IMR-90 (cell line): ENCODE data around the gene SRR. TPM values are rescaled to one million over a fixed set of nuclear protein-coding genes. Genes with fewer than 3 reads are reported as not detected.
A peak's percentile ranks its signal among the peaks of the same experiment; 100 is the strongest.

Experiments
- ATAC-seq: fragments of 200-7000 bp; cut with Tn5 transposase; 2 replicates; pipeline ENCODE4 v1.9.1; 2020; ENCODE audit warnings: low read depth, mild to moderate bottlenecking, moderate library complexity
- BruUV-seq: library from RNA; stranded (reverse); fragments of 400-500 nt; replicated peaks from 2 replicates; lab custom pipeline; 2021; lab: Mats Ljungman, UMichigan
- CTCF ChIA-PET: fragments of 300-600 bp; formaldehyde crosslinking; extraction: SDS; loops from one replicate; lab custom pipeline; 2021; ENCODE audit warnings: antibody characterized with exemption; lab: Yijun Ruan, JAX
- POLR2A ChIA-PET: fragments of 300-600 bp; sonication (Branson Sonifier 250); formaldehyde crosslinking; loops from one replicate; lab custom pipeline; 2022; ENCODE audit warnings: antibody characterized with exemption; ENCODE audit not compliant: unreplicated experiment; lab: Charles Lee
- DNase-seq: peaks from one replicate; pipeline ENCODE4 v3.0.0; 2013
- H2AFZ ChIP-seq: replicated peaks from 2 replicates; pipeline ENCODE3; 2013; ENCODE audit warnings: low read length, mild to moderate bottlenecking; ENCODE audit not compliant: poor library complexity
- H2AK5ac ChIP-seq: 2 replicates; pipeline ENCODE4 v1.6.1; 2013; ENCODE audit warnings: low read depth, low read length, inconsistent platforms
- H2AK9ac ChIP-seq: replicated peaks from 2 replicates; pipeline ENCODE3; 2013; ENCODE audit warnings: mild to moderate bottlenecking, low read depth, low read length, moderate library complexity; ENCODE audit not compliant: poor library complexity
- H2BK120ac ChIP-seq: 2 replicates; pipeline ENCODE4 v1.6.1; 2013; ENCODE audit warnings: low read depth, low read length, inconsistent platforms
- H2BK15ac ChIP-seq: 3 replicates; pipeline ENCODE4 v1.6.1; 2013; ENCODE audit warnings: low read depth, low read length, inconsistent platforms
- H2BK20ac ChIP-seq: 2 replicates; pipeline ENCODE4 v1.6.1; 2013; ENCODE audit warnings: low read depth, mild to moderate bottlenecking, inconsistent platforms, low read length, moderate library complexity
- H2BK5ac ChIP-seq: 2 replicates; pipeline ENCODE4 v1.6.1; 2013; ENCODE audit warnings: mild to moderate bottlenecking, low read depth, low read length, inconsistent platforms; ENCODE audit not compliant: poor library complexity, severe bottlenecking
- H3K14ac ChIP-seq: replicated peaks from 2 replicates; pipeline ENCODE4 v1.6.1; 2013; ENCODE audit warnings: low read depth, low read length, inconsistent platforms
- H3K18ac ChIP-seq: 2 replicates; pipeline ENCODE4 v1.6.1; 2013; ENCODE audit warnings: low read depth, low read length, control low read depth
- H3K23ac ChIP-seq: 2 replicates; pipeline ENCODE4 v1.6.1; 2013; ENCODE audit warnings: low read depth, low read length, inconsistent platforms
- H3K27ac ChIP-seq: 2 replicates; pipeline ENCODE4 v1.5.1; 2013; ENCODE audit warnings: mild to moderate bottlenecking, control low read depth, low read length; ENCODE audit not compliant: insufficient read depth
- H3K27me3 ChIP-seq: 2 replicates; pipeline ENCODE4 v1.6.1; 2013; ENCODE audit warnings: low read length; ENCODE audit not compliant: control insufficient read depth, insufficient read depth
- H3K36me3 ChIP-seq: 2 replicates; pipeline ENCODE4 v1.6.1; 2013; ENCODE audit warnings: low read length, mixed read lengths; ENCODE audit not compliant: control insufficient read depth, insufficient read depth
- H3K4ac ChIP-seq: 2 replicates; pipeline ENCODE4 v1.6.1; 2013; ENCODE audit warnings: low read depth, low read length, inconsistent platforms
- H3K4me1 ChIP-seq: 2 replicates; pipeline ENCODE4 v1.6.1; 2013; ENCODE audit warnings: low read length, mixed read lengths; ENCODE audit not compliant: control insufficient read depth, insufficient read depth
- H3K4me2 ChIP-seq: 2 replicates; pipeline ENCODE4 v1.6.1; 2013; ENCODE audit warnings: low read depth, mild to moderate bottlenecking, control low read depth, low read length, moderate library complexity
- H3K4me3 ChIP-seq: 2 replicates; pipeline ENCODE4 v1.5.1; 2013; ENCODE audit warnings: low read depth, mild to moderate bottlenecking, control low read depth, low read length, moderate library complexity; ENCODE audit not compliant: insufficient read depth
- H3K56ac ChIP-seq: 2 replicates; pipeline ENCODE4 v1.6.1; 2013; ENCODE audit warnings: low read length, inconsistent platforms; ENCODE audit not compliant: insufficient read depth; ENCODE audit errors: extremely low read depth
- H3K79me1 ChIP-seq, 2 experiments: 2 replicates each; pipeline ENCODE4 v1.6.1; 2013; ENCODE audit warnings: low read length in 2 of 2, inconsistent platforms in 1 of 2, low read depth in 1 of 2
- H3K9ac ChIP-seq: 2 replicates; pipeline ENCODE4 v1.6.1; 2013; ENCODE audit warnings: low read depth, low read length, control low read depth
- H3K9me1 ChIP-seq: 2 replicates; pipeline ENCODE4 v1.6.1; 2013; ENCODE audit warnings: low read length, inconsistent platforms; ENCODE audit not compliant: insufficient read depth
- H3K9me3 ChIP-seq: 2 replicates; pipeline ENCODE4 v1.6.1; 2013; ENCODE audit warnings: low read length; ENCODE audit not compliant: control insufficient read depth, insufficient read depth
- H4K20me1 ChIP-seq: 2 replicates; pipeline ENCODE4 v1.6.1; 2013; ENCODE audit warnings: low read length, inconsistent platforms; ENCODE audit not compliant: insufficient read depth
- H4K5ac ChIP-seq: 2 replicates; pipeline ENCODE4 v1.6.1; 2013; ENCODE audit warnings: mild to moderate bottlenecking, low read depth, low read length, control low read depth
- H4K8ac ChIP-seq, 2 experiments: 2 replicates each; pipeline ENCODE4 v1.6.1; 2013; ENCODE audit warnings: low read depth in 2 of 2, low read length in 2 of 2, control low read depth in 1 of 2, inconsistent platforms in 1 of 2
- H4K91ac ChIP-seq: 2 replicates; pipeline ENCODE4 v1.6.1; 2013; ENCODE audit warnings: low read depth, low read length, inconsistent platforms; ENCODE audit not compliant: insufficient read depth
- BHLHE40 ChIP-seq: fragments of 150-350 bp; IDR thresholded peaks from 2 replicates; pipeline ENCODE4 v1.6.1; 2016; ENCODE audit warnings: mild to moderate bottlenecking, low read depth, low read length
- CEBPB ChIP-seq: IDR thresholded peaks from 2 replicates; pipeline ENCODE4 v1.6.1; 2012; ENCODE audit warnings: low read depth, low read length, improper control_type of control experiment
- CHD1 ChIP-seq: IDR thresholded peaks from 2 replicates; pipeline ENCODE4 v1.6.1; 2012; ENCODE audit warnings: low read depth, low read length, improper control_type of control experiment
- FOS ChIP-seq: fragments of 150-350 bp; IDR thresholded peaks from 2 replicates; pipeline ENCODE4 v1.6.1; 2016; ENCODE audit warnings: low read depth, low read length
- MAFK ChIP-seq: IDR thresholded peaks from 2 replicates; pipeline ENCODE4 v1.6.1; 2012; ENCODE audit warnings: low read depth, low read length, improper control_type of control experiment
- MAZ ChIP-seq: IDR thresholded peaks from 2 replicates; pipeline ENCODE4 v1.6.1; 2012; ENCODE audit warnings: low read depth, mild to moderate bottlenecking, low read length, improper control_type of control experiment, moderate library complexity, borderline replicate concordance
- MXI1 ChIP-seq: IDR thresholded peaks from 2 replicates; pipeline ENCODE4 v1.6.1; 2012; ENCODE audit warnings: low read depth, mild to moderate bottlenecking, low read length, moderate library complexity, borderline replicate concordance
- NFE2L2 ChIP-seq: fragments of 150-350 bp; IDR thresholded peaks from 2 replicates; pipeline ENCODE4 v1.6.1; 2016; ENCODE audit warnings: low read depth, mild to moderate bottlenecking, low read length
- POLR2A ChIP-seq: IDR thresholded peaks from 2 replicates; pipeline ENCODE4 v1.6.1; 2012; ENCODE audit warnings: mild to moderate bottlenecking, low read depth, low read length
- RAD21 ChIP-seq: IDR thresholded peaks from 2 replicates; pipeline ENCODE4 v1.6.1; 2012; ENCODE audit warnings: low read length, improper control_type of control experiment
- RCOR1 ChIP-seq: IDR thresholded peaks from 2 replicates; pipeline ENCODE4 v1.6.1; 2012; ENCODE audit warnings: mild to moderate bottlenecking, low read length, improper control_type of control experiment; ENCODE audit not compliant: insufficient replicate concordance
- RFX5 ChIP-seq: IDR thresholded peaks from 2 replicates; pipeline ENCODE4 v1.8.0; 2012; ENCODE audit warnings: low read depth, mild to moderate bottlenecking, low read length, moderate library complexity
- SMC3 ChIP-seq: fragments of 150-350 bp; IDR thresholded peaks from 2 replicates; pipeline ENCODE4 v1.6.1; 2016; ENCODE audit warnings: low read depth, mild to moderate bottlenecking, antibody characterized with exemption, low read length, moderate library complexity
- WGBS, 2 experiments: methylation state at CpG; one replicate each; pipeline versions ENCODE4 v1.1.5 to v1.1.7; 2013; ENCODE audit warnings: missing lambda C conversion rate in 2 of 2; ENCODE audit not compliant: insufficient read length in 1 of 2; ENCODE audit errors: extremely low coverage in 2 of 2; 5-methylcytosine and 5-hydroxymethylcytosine counted together
- dilution Hi-C: fragments of 300-500 bp; cut with HindIII; formaldehyde crosslinking; loops from one replicate; pipeline ENCODE4 v1.14.3; 2018; ENCODE audit warnings: low sequenced_read_pairs; ENCODE audit not compliant: unreplicated experiment
- in situ Hi-C: fragments of 300-500 bp; cut with MboI; formaldehyde crosslinking; loops from 3 replicates; pipeline ENCODE4 v1.14.3; 2019; ENCODE audit warnings: low sequenced_read_pairs, inconsistent platforms, mixed read lengths
- intact Hi-C: fragments of 100-400 bp; cut with micrococcal nuclease; formaldehyde crosslinking; loops from 2 replicates; pipeline ENCODE4 v1.10.0; 2022
- polyA plus RNA-seq, 3 experiments: library from polyadenylated mRNA; depleted of rRNA; stranded (reverse); fragments of >200 nt; gene quantifications; 2 replicates each; pipeline ENCODE4 v1.2.3, GENCODE V29; 2012; ENCODE audit warnings: low replicate concordance in 1 of 3
- total RNA-seq: library from RNA; depleted of rRNA; stranded (reverse); fragments of >200 nt; gene quantifications from 2 replicates; pipeline ENCODE4 v1.2.3, GENCODE V29; 2012
- TF ChIP-seq, protein P1 (sequence below): fragments of 150-350 bp; IDR thresholded peaks from 2 replicates; pipeline ENCODE4 v1.6.1; 2017; ENCODE audit warnings: mild to moderate bottlenecking, antibody characterized with exemption, low read length, low read depth
- TF ChIP-seq, protein P2 (sequence below): conservative IDR thresholded peaks from 2 replicates; pipeline ENCODE4 v1.5.1; 2012; ENCODE audit warnings: mild to moderate bottlenecking, low read depth, low read length, improper control_type of control experiment
- TF ChIP-seq, protein P3 (sequence below): fragments of 150-350 bp; IDR thresholded peaks from 2 replicates; pipeline ENCODE4 v1.6.1; 2016; ENCODE audit warnings: low read depth, mild to moderate bottlenecking, low read length, moderate library complexity, borderline replicate concordance

SRR gene
- total and polyA plus RNA-seq, 2 of the 4 experiments (the other 2 are of a cell fraction) = 14.5 to 52.7 TPM

DNA sequence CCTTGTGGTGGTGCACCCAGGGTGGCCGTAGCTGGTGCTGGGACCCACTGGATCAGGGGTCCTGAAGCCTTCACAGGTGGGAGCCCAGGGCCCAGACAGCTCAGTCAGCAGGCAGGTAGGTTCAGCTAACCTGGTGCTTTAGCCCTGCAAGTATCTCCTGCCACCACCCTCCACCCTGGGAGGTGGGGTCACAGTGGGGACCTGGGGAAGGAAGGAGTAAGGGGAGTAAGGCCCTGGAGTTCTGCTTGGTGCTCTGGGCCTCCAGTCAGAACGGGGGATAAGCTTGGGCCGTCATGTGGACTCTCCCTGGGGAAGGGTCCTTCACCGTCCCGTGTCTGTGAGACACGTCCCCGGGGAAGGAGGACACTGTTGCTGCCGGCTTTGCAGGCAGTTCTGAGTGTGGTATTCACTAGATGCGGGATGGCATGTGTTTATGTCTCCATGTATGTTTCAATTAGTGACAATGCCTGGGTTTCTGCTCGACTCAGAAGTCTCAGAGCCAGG is 54.2 kb downstream of the SRR start:
- dilution Hi-C loops = no loop called here
- Histone ChIP-seq H2BK15ac (no peak overlapping the region), H3K23ac (no peak overlapping the region), H2AK9ac (no peak overlapping the region), H2BK5ac (no peak overlapping the region), H4K91ac (no peak overlapping the region), H3K9me1 (peaks cover 23% of the 10 kb centered on the region), H4K5ac (no peak overlapping the region), H3K14ac (no peak overlapping the region), H3K4me1 (peaks cover 8% of the 10 kb centered on the region), H4K20me1 (peaks cover 32% of the 10 kb centered on the region), H4K8ac (no peak overlapping the region), H3K36me3 (peaks cover 11% of the 10 kb centered on the region), H3K18ac (no peak overlapping the region), H3K4me3 (no peak overlapping the region), H2AFZ (no peak overlapping the region), H3K9me3 (no peaks in the 10 kb centered on the region), H2BK120ac (no peak overlapping the region), H3K27me3 (no peaks in the 10 kb centered on the region), H3K56ac (no peak overlapping the region), H3K79me1 (peaks cover 5 to 27% of the 10 kb centered on the region in 2 experiments; a peak in 2 of 4 replicates), H3K27ac (no peak overlapping the region), H3K9ac (no peak overlapping the region), H3K4ac (no peak overlapping the region), H2BK20ac (peak overlapping the region; percentile 14; the same call in 1 of the 2 replicates), H2AK5ac (peak overlapping the region; percentile 13), H3K4me2 (no peak overlapping the region)
- in situ Hi-C loops = no loop called here
- 93% methylated on average over 3 of the region's 10 CpGs; no CpG with 5 or more reads in 1 of the 2 experiments for WGBS, 2 experiments
- BruUV-seq = no TSS peak
- intact Hi-C loops = no loop called here
- CTCF ChIA-PET = interaction anchor here (0.5 to 0.6 kb wide), 2 partner anchors 16 to 1182 kb away, joined by 3 to 4 read pairs; no protein-coding TSS in a partner anchor
- ATAC-seq = no peak
- POLR2A ChIA-PET = no interaction called here
- DNase-seq = no peak
- TF ChIP-seq RAD21 (no peak), NFE2L2 (no peak), FOS (no peak), MAZ (no peak), CEBPB (no peak), MXI1 (no peak), SMC3 (no peak), RFX5 (no peak), MAFK (no peak), POLR2A (no peak), RCOR1 (no peak), CHD1 (no peak), BHLHE40 (no peak)
- TF ChIP-seq, protein P1, sequence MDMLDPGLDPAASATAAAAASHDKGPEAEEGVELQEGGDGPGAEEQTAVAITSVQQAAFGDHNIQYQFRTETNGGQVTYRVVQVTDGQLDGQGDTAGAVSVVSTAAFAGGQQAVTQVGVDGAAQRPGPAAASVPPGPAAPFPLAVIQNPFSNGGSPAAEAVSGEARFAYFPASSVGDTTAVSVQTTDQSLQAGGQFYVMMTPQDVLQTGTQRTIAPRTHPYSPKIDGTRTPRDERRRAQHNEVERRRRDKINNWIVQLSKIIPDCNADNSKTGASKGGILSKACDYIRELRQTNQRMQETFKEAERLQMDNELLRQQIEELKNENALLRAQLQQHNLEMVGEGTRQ = no peak
- TF ChIP-seq, protein P2, sequence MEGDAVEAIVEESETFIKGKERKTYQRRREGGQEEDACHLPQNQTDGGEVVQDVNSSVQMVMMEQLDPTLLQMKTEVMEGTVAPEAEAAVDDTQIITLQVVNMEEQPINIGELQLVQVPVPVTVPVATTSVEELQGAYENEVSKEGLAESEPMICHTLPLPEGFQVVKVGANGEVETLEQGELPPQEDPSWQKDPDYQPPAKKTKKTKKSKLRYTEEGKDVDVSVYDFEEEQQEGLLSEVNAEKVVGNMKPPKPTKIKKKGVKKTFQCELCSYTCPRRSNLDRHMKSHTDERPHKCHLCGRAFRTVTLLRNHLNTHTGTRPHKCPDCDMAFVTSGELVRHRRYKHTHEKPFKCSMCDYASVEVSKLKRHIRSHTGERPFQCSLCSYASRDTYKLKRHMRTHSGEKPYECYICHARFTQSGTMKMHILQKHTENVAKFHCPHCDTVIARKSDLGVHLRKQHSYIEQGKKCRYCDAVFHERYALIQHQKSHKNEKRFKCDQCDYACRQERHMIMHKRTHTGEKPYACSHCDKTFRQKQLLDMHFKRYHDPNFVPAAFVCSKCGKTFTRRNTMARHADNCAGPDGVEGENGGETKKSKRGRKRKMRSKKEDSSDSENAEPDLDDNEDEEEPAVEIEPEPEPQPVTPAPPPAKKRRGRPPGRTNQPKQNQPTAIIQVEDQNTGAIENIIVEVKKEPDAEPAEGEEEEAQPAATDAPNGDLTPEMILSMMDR = no peak
- TF ChIP-seq, protein P3, sequence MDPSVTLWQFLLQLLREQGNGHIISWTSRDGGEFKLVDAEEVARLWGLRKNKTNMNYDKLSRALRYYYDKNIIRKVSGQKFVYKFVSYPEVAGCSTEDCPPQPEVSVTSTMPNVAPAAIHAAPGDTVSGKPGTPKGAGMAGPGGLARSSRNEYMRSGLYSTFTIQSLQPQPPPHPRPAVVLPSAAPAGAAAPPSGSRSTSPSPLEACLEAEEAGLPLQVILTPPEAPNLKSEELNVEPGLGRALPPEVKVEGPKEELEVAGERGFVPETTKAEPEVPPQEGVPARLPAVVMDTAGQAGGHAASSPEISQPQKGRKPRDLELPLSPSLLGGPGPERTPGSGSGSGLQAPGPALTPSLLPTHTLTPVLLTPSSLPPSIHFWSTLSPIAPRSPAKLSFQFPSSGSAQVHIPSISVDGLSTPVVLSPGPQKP = no peak
